ENCODE measurements around the gene C18orf54.
A peak's percentile ranks its signal among the peaks of the same experiment; 100 is the strongest.

The C18orf54 gene

GRCh38 chr18:54387631-54388030 is 29.9 kb downstream of the C18orf54 start:
- peak; percentile 25 for DNase-seq

GRCh38 chr18:54388203-54389142 is 30.8 kb downstream of the C18orf54 start:
- peak; percentile 91 for DNase-seq

- DNase-seq: no peak
Observed at GRCh38 chr18:54389143-54389505, 31.4 kb downstream of the C18orf54 start.

- DNase-seq: no peak
Observed at GRCh38 chr18:54390838-54391237, 33.1 kb downstream of the C18orf54 start.

GRCh38 chr18:54392543-54393023 is 34.9 kb downstream of the C18orf54 start:
- DNase-seq: peak; percentile 66

- DNase-seq: no peak
Observed at GRCh38 chr18:54393648-54394294, 36.1 kb downstream of the C18orf54 start.

GRCh38 chr18:54396760-54397159 is 39.1 kb downstream of the C18orf54 start:
- DNase-seq: no peak

- DNase-seq: no peak
Observed at GRCh38 chr18:54405290-54405689, 47.6 kb downstream of the C18orf54 start.

- DNase-seq: no peak
Observed at GRCh38 chr18:54411781-54412180, 54.1 kb downstream of the C18orf54 start.

GRCh38 chr18:54415086-54415485 is 57.4 kb downstream of the C18orf54 start:
- no peak for DNase-seq

GRCh38 chr18:54416436-54416835 is 58.7 kb downstream of the C18orf54 start:
- DNase-seq: peak; percentile 80

- DNase-seq: no peak
Observed at GRCh38 chr18:54423831-54424230, 66.1 kb downstream of the C18orf54 start.

GRCh38 chr18:54426085-54426665 is 68.5 kb downstream of the C18orf54 start:
- no peak for DNase-seq

Measured in fibroblast of skin of back (primary cell).